ENCODE results near the gene IQGAP2. TPM values are rescaled to one million over a fixed set of nuclear protein-coding genes. Genes with fewer than 3 reads are reported as not detected.
"Not testable (repeated sequence)": the region's sequence is repeated elsewhere in the genome, so short reads cannot be mapped to it uniquely, and the experiment has no call there.

Gene IQGAP2
- total RNA-seq, 2 experiments from 2014 or later = 90.5 to 117 TPM

- DNase-seq = no peak
- no peaks in the 10 kb centered on the region for H3K4me1 Mint-ChIP-seq
- no peaks in the 10 kb centered on the region for H3K9me3 Mint-ChIP-seq
- peaks cover 61% of the 10 kb centered on the region for H3K36me3 Mint-ChIP-seq (ENCODE audit: low read depth)
- ChIA-PET CTCF (interaction anchor here (0.7 kb wide), 1 partner anchor 210 kb away, joined by 3 read pairs; no protein-coding TSS in a partner anchor), POLR2A (no interaction called here)
- no peak overlapping the region for H3K27ac Mint-ChIP-seq
- H3K4me3 Mint-ChIP-seq = no peak overlapping the region
- no peaks in the 10 kb centered on the region for H3K27me3 Mint-ChIP-seq
Measured at GRCh38 chr5:76663573-76663972, 260.5 kb downstream of the IQGAP2 start.

GRCh38 chr5:76664079-76664478 is 261.0 kb downstream of the IQGAP2 start:
- no peak overlapping the region for H3K4me3 Mint-ChIP-seq
- POLR2A ChIA-PET = interaction anchor here (0.6 kb wide), 1 partner anchor 313 kb away, joined by 3 read pairs; no protein-coding TSS in a partner anchor

GRCh38 chr5:76667495-76667894 is 264.4 kb downstream of the IQGAP2 start:
- no peak for DNase-seq
- ChIA-PET CTCF (interaction anchor here (0.7 to 3.4 kb wide), 4 partner anchors 8 to 123 kb away, joined by 3 to 13 read pairs (median 4); no protein-coding TSS in a partner anchor), POLR2A (no interaction called here)
- H3K4me1 Mint-ChIP-seq = no peaks in the 10 kb centered on the region
- no peaks in the 10 kb centered on the region for H3K9me3 Mint-ChIP-seq
- H3K36me3 Mint-ChIP-seq (ENCODE audit: low read depth) = peaks cover 76% of the 10 kb centered on the region
- H3K4me3 Mint-ChIP-seq = no peak overlapping the region
- no peaks in the 10 kb centered on the region for H3K27me3 Mint-ChIP-seq
- no peak overlapping the region for H3K27ac Mint-ChIP-seq

More at GRCh38 chr5:76664079-76664478, 261.0 kb downstream of the IQGAP2 start:
- CTCF ChIA-PET = interaction anchor here (0.7 kb wide), 1 partner anchor 210 kb away, joined by 3 read pairs; no protein-coding TSS in a partner anchor
- no peaks in the 10 kb centered on the region for H3K4me1 Mint-ChIP-seq
- no peak overlapping the region for H3K27ac Mint-ChIP-seq
- no peaks in the 10 kb centered on the region for H3K9me3 Mint-ChIP-seq
- DNase-seq = no peak
- no peaks in the 10 kb centered on the region for H3K27me3 Mint-ChIP-seq
- peaks cover 63% of the 10 kb centered on the region for H3K36me3 Mint-ChIP-seq (ENCODE audit: low read depth)

- H3K9me3 Mint-ChIP-seq = no peaks in the 10 kb centered on the region
- no peak for DNase-seq
- no peak overlapping the region for H3K4me3 Mint-ChIP-seq
- CTCF ChIA-PET = interaction anchor here (0.6 to 3.4 kb wide), 3 partner anchors 9 to 1484 kb away, joined by 3 to 13 read pairs (median 3); no protein-coding TSS in a partner anchor
- no peaks in the 10 kb centered on the region for H3K27me3 Mint-ChIP-seq
- no peak overlapping the region for H3K27ac Mint-ChIP-seq
- POLR2A ChIA-PET = interaction anchor here (0.6 kb wide), 1 partner anchor 21 kb away, joined by 3 read pairs; no protein-coding TSS in a partner anchor
- peaks cover 73% of the 10 kb centered on the region for H3K36me3 Mint-ChIP-seq (ENCODE audit: low read depth)
- H3K4me1 Mint-ChIP-seq = no peaks in the 10 kb centered on the region
Measured at GRCh38 chr5:76669245-76669644, 266.2 kb downstream of the IQGAP2 start.

GRCh38 chr5:76670508-76670907 is 267.4 kb downstream of the IQGAP2 start:
- DNase-seq = no peak

GRCh38 chr5:76672242-76672641 is 269.2 kb downstream of the IQGAP2 start:
- DNase-seq = no peak
- no peak overlapping the region for H3K27ac Mint-ChIP-seq
- H3K9me3 Mint-ChIP-seq = no peaks in the 10 kb centered on the region
- H3K4me1 Mint-ChIP-seq = no peaks in the 10 kb centered on the region
- ChIA-PET CTCF (no interaction called here), POLR2A (no interaction called here)
- H3K36me3 Mint-ChIP-seq (ENCODE audit: low read depth) = peaks cover 75% of the 10 kb centered on the region
- H3K27me3 Mint-ChIP-seq = no peaks in the 10 kb centered on the region
- no peak overlapping the region for H3K4me3 Mint-ChIP-seq

More at GRCh38 chr5:76670508-76670907, 267.4 kb downstream of the IQGAP2 start:
- ChIA-PET POLR2A (no interaction called here), CTCF (interaction anchor here (0.5 to 1.0 kb wide), 4 partner anchors 10 to 179 kb away, joined by 3 to 4 read pairs (median 3); no protein-coding TSS in a partner anchor)
- no peak overlapping the region for H3K27ac Mint-ChIP-seq
- H3K4me3 Mint-ChIP-seq = no peak overlapping the region
- peaks cover 72% of the 10 kb centered on the region for H3K36me3 Mint-ChIP-seq (ENCODE audit: low read depth)
- H3K27me3 Mint-ChIP-seq = no peaks in the 10 kb centered on the region
- no peaks in the 10 kb centered on the region for H3K4me1 Mint-ChIP-seq
- H3K9me3 Mint-ChIP-seq = no peaks in the 10 kb centered on the region

- H3K27me3 Mint-ChIP-seq = no peaks in the 10 kb centered on the region
- ChIA-PET POLR2A (interaction anchor here (0.6 kb wide), 1 partner anchor 87 kb away, joined by 4 read pairs; no protein-coding TSS in a partner anchor), CTCF (no interaction called here)
- DNase-seq = no peak
- H3K4me3 Mint-ChIP-seq = no peak overlapping the region
- peaks cover 74% of the 10 kb centered on the region for H3K36me3 Mint-ChIP-seq (ENCODE audit: low read depth)
- H3K4me1 Mint-ChIP-seq = no peaks in the 10 kb centered on the region
- no peaks in the 10 kb centered on the region for H3K9me3 Mint-ChIP-seq
- peak overlapping the region; percentile 19 for H3K27ac Mint-ChIP-seq
Measured at GRCh38 chr5:76673125-76673524, 270.0 kb downstream of the IQGAP2 start.

GRCh38 chr5:76674330-76675066 is 271.4 kb downstream of the IQGAP2 start:
- peaks cover 76% of the 10 kb centered on the region for H3K36me3 Mint-ChIP-seq (ENCODE audit: low read depth)
- ChIA-PET CTCF (interaction anchor here (0.6 kb wide), 1 partner anchor 219 kb away, joined by 4 read pairs; no protein-coding TSS in a partner anchor), POLR2A (no interaction called here)
- H3K27me3 Mint-ChIP-seq = no peaks in the 10 kb centered on the region
- DNase-seq = no peak
- no peaks in the 10 kb centered on the region for H3K9me3 Mint-ChIP-seq
- H3K4me3 Mint-ChIP-seq = no peak overlapping the region
- H3K4me1 Mint-ChIP-seq = no peaks in the 10 kb centered on the region
- peak overlapping the region; percentile 9 for H3K27ac Mint-ChIP-seq

- ChIA-PET POLR2A (no interaction called here), CTCF (interaction anchor here (1.0 kb wide), 1 partner anchor 8 kb away, joined by 4 read pairs; no protein-coding TSS in a partner anchor)
- H3K4me3 Mint-ChIP-seq = no peak overlapping the region
- DNase-seq = no peak
- no peaks in the 10 kb centered on the region for H3K9me3 Mint-ChIP-seq
- H3K4me1 Mint-ChIP-seq = peaks cover 4% of the 10 kb centered on the region
- no peaks in the 10 kb centered on the region for H3K27me3 Mint-ChIP-seq
- H3K27ac Mint-ChIP-seq = no peak overlapping the region
- H3K36me3 Mint-ChIP-seq (ENCODE audit: low read depth) = peaks cover 76% of the 10 kb centered on the region
Measured at GRCh38 chr5:76675364-76675763, 272.3 kb downstream of the IQGAP2 start.

- Mint-ChIP-seq H3K4me1 (peaks cover 5% of the 10 kb centered on the region), H3K27me3 (no peaks in the 10 kb centered on the region)
- CTCF ChIA-PET = interaction anchor here (0.6 to 3.9 kb wide), 3 partner anchors 10 to 347 kb away, joined by 3 to 13 read pairs (median 3); no protein-coding TSS in a partner anchor
Measured at GRCh38 chr5:76677849-76678472, 274.9 kb downstream of the IQGAP2 start.

GRCh38 chr5:76679231-76679630 is 276.1 kb downstream of the IQGAP2 start:
- POLR2A ChIA-PET = no interaction called here
- no peak overlapping the region for H3K27ac Mint-ChIP-seq
- no peak overlapping the region for H3K4me3 Mint-ChIP-seq
- peaks cover 5% of the 10 kb centered on the region for H3K4me1 Mint-ChIP-seq
- no peaks in the 10 kb centered on the region for H3K27me3 Mint-ChIP-seq
- DNase-seq = no peak
- CTCF ChIA-PET = interaction anchor here (1.3 to 3.9 kb wide), 2 partner anchors 11 to 95 kb away, joined by 3 to 13 read pairs; no protein-coding TSS in a partner anchor
- H3K9me3 Mint-ChIP-seq = no peaks in the 10 kb centered on the region
- peaks cover 71% of the 10 kb centered on the region for H3K36me3 Mint-ChIP-seq (ENCODE audit: low read depth)

More at GRCh38 chr5:76677849-76678472, 274.9 kb downstream of the IQGAP2 start:
- no peak for DNase-seq
- Mint-ChIP-seq H3K4me3 (no peak overlapping the region), H3K27ac (no peak overlapping the region), H3K9me3 (no peaks in the 10 kb centered on the region), H3K36me3 (ENCODE audit: low read depth) (peaks cover 68% of the 10 kb centered on the region)
- POLR2A ChIA-PET = no interaction called here

GRCh38 chr5:76680826-76681225 is 277.7 kb downstream of the IQGAP2 start:
- H3K27ac Mint-ChIP-seq, DNase-seq, H3K4me1 Mint-ChIP-seq, POLR2A ChIA-PET, H3K27me3 Mint-ChIP-seq, H3K9me3 Mint-ChIP-seq, H3K4me3 Mint-ChIP-seq: not testable (repeated sequence)
- peaks cover 72% of the 10 kb centered on the region for H3K36me3 Mint-ChIP-seq (ENCODE audit: low read depth)
- CTCF ChIA-PET = interaction anchor here (0.6 to 0.7 kb wide), 2 partner anchors 11 to 514 kb away, joined by 3 to 5 read pairs; no protein-coding TSS in a partner anchor

- no peaks in the 10 kb centered on the region for H3K27me3 Mint-ChIP-seq
- no peak overlapping the region for H3K4me3 Mint-ChIP-seq
- POLR2A ChIA-PET = no interaction called here
- H3K27ac Mint-ChIP-seq = no peak overlapping the region
- CTCF ChIA-PET = interaction anchor here (0.6 kb wide), 1 partner anchor 11 kb away, joined by 3 read pairs; no protein-coding TSS in a partner anchor
- peaks cover 7% of the 10 kb centered on the region for H3K4me1 Mint-ChIP-seq
- no peak for DNase-seq
- peaks cover 72% of the 10 kb centered on the region for H3K36me3 Mint-ChIP-seq (ENCODE audit: low read depth)
- no peaks in the 10 kb centered on the region for H3K9me3 Mint-ChIP-seq
Measured at GRCh38 chr5:76681287-76681686, 278.2 kb downstream of the IQGAP2 start.
